ENCODE data around the gene COL5A1.

Gene COL5A1

GRCh38 chr9:134827559-134827958, 186.0 kb downstream of the COL5A1 start:
- DNase-seq = no peak

- DNase-seq = no peak
These were observed 186.4 kb downstream of the COL5A1 start for GRCh38 chr9:134827993-134828392.

GRCh38 chr9:134828892-134829291, 187.3 kb downstream of the COL5A1 start:
- no peak for DNase-seq

GRCh38 chr9:134829356-134829937, 187.8 kb downstream of the COL5A1 start:
- no peak for DNase-seq

- no peak for DNase-seq
These were observed 188.5 kb downstream of the COL5A1 start for GRCh38 chr9:134830126-134830525.

- DNase-seq = no peak
These were observed 189.5 kb downstream of the COL5A1 start for GRCh38 chr9:134830926-134831720.

- DNase-seq = no peak
These were observed 190.9 kb downstream of the COL5A1 start for GRCh38 chr9:134832471-134832870.

- DNase-seq = no peak
These were observed 191.8 kb downstream of the COL5A1 start for GRCh38 chr9:134833294-134833880.

- no peak for DNase-seq
These were observed 192.8 kb downstream of the COL5A1 start for GRCh38 chr9:134834217-134834956.

- no peak for DNase-seq
These were observed 193.4 kb downstream of the COL5A1 start for GRCh38 chr9:134834957-134835419.

GRCh38 chr9:134835448-134835847, 193.8 kb downstream of the COL5A1 start:
- DNase-seq = no peak

GRCh38 chr9:134835987-134836386, 194.4 kb downstream of the COL5A1 start:
- no peak for DNase-seq

- no peak for DNase-seq
These were observed 194.9 kb downstream of the COL5A1 start for GRCh38 chr9:134836406-134836970.

- DNase-seq = no peak
These were observed 195.9 kb downstream of the COL5A1 start for GRCh38 chr9:134837529-134837928.

GRCh38 chr9:134838651-134839454, 197.2 kb downstream of the COL5A1 start:
- no peak for DNase-seq

- no peak for DNase-seq
These were observed 198.0 kb downstream of the COL5A1 start for GRCh38 chr9:134839455-134840125.

GRCh38 chr9:134840511-134840910, 198.9 kb downstream of the COL5A1 start:
- no peak for DNase-seq

- no peak for DNase-seq
These were observed 199.7 kb downstream of the COL5A1 start for GRCh38 chr9:134841180-134841904.

- no peak for DNase-seq
These were observed 200.7 kb downstream of the COL5A1 start for GRCh38 chr9:134842321-134842720.

- DNase-seq = no peak
These were observed 202.1 kb downstream of the COL5A1 start for GRCh38 chr9:134843740-134844139.

GRCh38 chr9:134844821-134845220, 203.2 kb downstream of the COL5A1 start:
- DNase-seq = no peak

Measured in CD4-positive, alpha-beta T cell treated with Interleukin-4 for 4 hours (primary cell).